ENCODE data around the gene SLC7A6OS.

Gene SLC7A6OS

DNA sequence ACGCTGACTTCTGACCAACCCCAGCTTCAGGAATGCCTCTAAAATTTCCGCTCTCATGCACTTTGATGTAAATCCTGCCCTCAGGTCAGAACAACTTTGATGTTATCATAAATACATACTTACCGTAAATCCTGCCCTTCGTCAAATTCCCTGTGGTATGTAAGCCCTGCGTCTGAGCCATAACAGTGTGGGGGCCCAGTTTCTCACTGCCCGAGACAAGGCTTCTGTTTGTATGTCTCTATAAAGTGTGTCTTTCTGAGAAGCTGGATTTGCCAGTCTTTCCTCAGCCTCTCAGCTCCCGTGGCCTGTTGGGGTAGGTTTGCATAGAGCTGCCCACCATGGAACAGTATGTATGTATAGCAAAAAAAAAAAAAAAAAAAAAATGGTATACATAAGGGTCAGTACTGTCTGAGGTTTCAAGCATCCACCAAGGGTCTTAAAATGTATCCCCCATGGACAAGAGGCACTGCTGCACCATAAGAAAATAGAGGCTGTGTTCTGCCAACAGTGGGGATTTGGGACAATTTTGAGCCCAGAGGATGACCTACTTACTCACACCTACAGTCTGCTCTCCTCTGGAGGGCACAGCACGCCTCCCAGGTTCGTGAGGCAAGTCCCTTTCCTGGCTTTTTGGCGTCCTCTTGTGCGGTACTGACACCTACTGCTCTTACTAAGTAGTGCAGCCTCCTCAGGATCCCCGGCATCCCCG is 17.6 kb upstream of the SLC7A6OS start (continued):
- TF ChIP-seq, protein P1, sequence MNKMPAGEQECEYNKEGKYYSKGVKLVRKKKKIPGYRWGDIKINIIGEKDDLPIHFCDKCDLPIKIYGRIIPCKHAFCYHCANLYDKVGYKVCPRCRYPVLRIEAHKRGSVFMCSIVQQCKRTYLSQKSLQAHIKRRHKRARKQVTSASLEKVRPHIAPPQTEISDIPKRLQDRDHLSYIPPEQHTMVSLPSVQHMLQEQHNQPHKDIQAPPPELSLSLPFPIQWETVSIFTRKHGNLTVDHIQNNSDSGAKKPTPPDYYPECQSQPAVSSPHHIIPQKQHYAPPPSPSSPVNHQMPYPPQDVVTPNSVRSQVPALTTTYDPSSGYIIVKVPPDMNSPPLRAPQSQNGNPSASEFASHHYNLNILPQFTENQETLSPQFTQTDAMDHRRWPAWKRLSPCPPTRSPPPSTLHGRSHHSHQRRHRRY (tag by site-specific recombination; IDR thresholded peaks at IDR 0.05): no peak
- no peak for TF ChIP-seq ZNF571 (tag by site-specific recombination; IDR thresholded peaks at IDR 0.05)
- no peak for TF ChIP-seq KLF16 (tag by site-specific recombination; IDR thresholded peaks at IDR 0.05)
- TF ChIP-seq, protein P2, sequence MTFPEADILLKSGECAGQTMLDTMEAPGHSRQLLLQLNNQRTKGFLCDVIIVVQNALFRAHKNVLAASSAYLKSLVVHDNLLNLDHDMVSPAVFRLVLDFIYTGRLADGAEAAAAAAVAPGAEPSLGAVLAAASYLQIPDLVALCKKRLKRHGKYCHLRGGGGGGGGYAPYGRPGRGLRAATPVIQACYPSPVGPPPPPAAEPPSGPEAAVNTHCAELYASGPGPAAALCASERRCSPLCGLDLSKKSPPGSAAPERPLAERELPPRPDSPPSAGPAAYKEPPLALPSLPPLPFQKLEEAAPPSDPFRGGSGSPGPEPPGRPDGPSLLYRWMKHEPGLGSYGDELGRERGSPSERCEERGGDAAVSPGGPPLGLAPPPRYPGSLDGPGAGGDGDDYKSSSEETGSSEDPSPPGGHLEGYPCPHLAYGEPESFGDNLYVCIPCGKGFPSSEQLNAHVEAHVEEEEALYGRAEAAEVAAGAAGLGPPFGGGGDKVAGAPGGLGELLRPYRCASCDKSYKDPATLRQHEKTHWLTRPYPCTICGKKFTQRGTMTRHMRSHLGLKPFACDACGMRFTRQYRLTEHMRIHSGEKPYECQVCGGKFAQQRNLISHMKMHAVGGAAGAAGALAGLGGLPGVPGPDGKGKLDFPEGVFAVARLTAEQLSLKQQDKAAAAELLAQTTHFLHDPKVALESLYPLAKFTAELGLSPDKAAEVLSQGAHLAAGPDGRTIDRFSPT (tag by site-specific recombination; IDR thresholded peaks at IDR 0.05): no peak
- no peak for TF ChIP-seq ZNF610 (tag by site-specific recombination; IDR thresholded peaks at IDR 0.05; ENCODE audit: borderline replicate concordance)
- no peak; the same call in 1 of the 2 replicates for TF ChIP-seq ZFP37 (tag by site-specific recombination; IDR thresholded peaks at IDR 0.05)
- TF ChIP-seq FEZF1 (tag by site-specific recombination; IDR thresholded peaks at IDR 0.05): peak; percentile 43; the same call in 1 of the 2 replicates
- TF ChIP-seq ZNF2 (tag by site-specific recombination; IDR thresholded peaks at IDR 0.05): no peak
- no peak for TF ChIP-seq ZNF416 (tag by site-specific recombination; IDR thresholded peaks at IDR 0.05)
- TF ChIP-seq RBAK (tag by site-specific recombination; IDR thresholded peaks at IDR 0.05): no peak
- no peak for TF ChIP-seq ZNF302 (tag by site-specific recombination; IDR thresholded peaks at IDR 0.05; ENCODE audit: low read depth)
- TF ChIP-seq BCL11B (tag by site-specific recombination; IDR thresholded peaks at IDR 0.05; ENCODE audit: low read depth): no peak
- TF ChIP-seq, protein P3, sequence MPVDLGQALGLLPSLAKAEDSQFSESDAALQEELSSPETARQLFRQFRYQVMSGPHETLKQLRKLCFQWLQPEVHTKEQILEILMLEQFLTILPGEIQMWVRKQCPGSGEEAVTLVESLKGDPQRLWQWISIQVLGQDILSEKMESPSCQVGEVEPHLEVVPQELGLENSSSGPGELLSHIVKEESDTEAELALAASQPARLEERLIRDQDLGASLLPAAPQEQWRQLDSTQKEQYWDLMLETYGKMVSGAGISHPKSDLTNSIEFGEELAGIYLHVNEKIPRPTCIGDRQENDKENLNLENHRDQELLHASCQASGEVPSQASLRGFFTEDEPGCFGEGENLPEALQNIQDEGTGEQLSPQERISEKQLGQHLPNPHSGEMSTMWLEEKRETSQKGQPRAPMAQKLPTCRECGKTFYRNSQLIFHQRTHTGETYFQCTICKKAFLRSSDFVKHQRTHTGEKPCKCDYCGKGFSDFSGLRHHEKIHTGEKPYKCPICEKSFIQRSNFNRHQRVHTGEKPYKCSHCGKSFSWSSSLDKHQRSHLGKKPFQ (tag by site-specific recombination; IDR thresholded peaks at IDR 0.05): peak; percentile 48; the same call in 1 of the 2 replicates
- TF ChIP-seq TRIM28 (IDR thresholded peaks at IDR 0.05; ENCODE audit: borderline replicate concordance, low read length): no peak; the same call in 1 of the 2 replicates
- no peak for TF ChIP-seq ZNF133 (tag by site-specific recombination; IDR thresholded peaks at IDR 0.05)
- no peak for TF ChIP-seq ZFP3 (tag by site-specific recombination; IDR thresholded peaks at IDR 0.05; ENCODE audit: low read depth)
- TF ChIP-seq ZNF366 (tag by site-specific recombination; conservative IDR thresholded peaks at IDR 0.05): no peak
- TF ChIP-seq HOXA7 (CRISPR knock-in tag; IDR thresholded peaks at IDR 0.05; ENCODE audit: borderline replicate concordance): no peak
- peak; percentile 95 for TF ChIP-seq ZNF654 (tag by site-specific recombination; IDR thresholded peaks at IDR 0.05; ENCODE audit: low read depth)
- TF ChIP-seq ZNF175 (tag by site-specific recombination; IDR thresholded peaks at IDR 0.05): no peak
- TF ChIP-seq ZNF501 (tag by site-specific recombination; IDR thresholded peaks at IDR 0.05): no peak
- TF ChIP-seq MYNN (tag by site-specific recombination; IDR thresholded peaks at IDR 0.05; ENCODE audit: borderline replicate concordance): no peak
- no peak for TF ChIP-seq SCRT1 (tag by site-specific recombination; IDR thresholded peaks at IDR 0.05; ENCODE audit: borderline replicate concordance)
- no peak for TF ChIP-seq ZNF426 (tag by site-specific recombination; IDR thresholded peaks at IDR 0.05)
- TF ChIP-seq ZFP41 (tag by site-specific recombination; IDR thresholded peaks at IDR 0.05; ENCODE audit: borderline replicate concordance): no peak
- TF ChIP-seq HOXD13 (CRISPR knock-in tag; IDR thresholded peaks at IDR 0.05; ENCODE audit: borderline replicate concordance): no peak
- no peak for TF ChIP-seq ZNF140 (tag by site-specific recombination; IDR thresholded peaks at IDR 0.05)
- TF ChIP-seq SCRT2 (tag by site-specific recombination; IDR thresholded peaks at IDR 0.05): no peak
- TF ChIP-seq ZNF223 (tag by site-specific recombination; IDR thresholded peaks at IDR 0.05): no peak
- TF ChIP-seq ZNF670 (tag by site-specific recombination; IDR thresholded peaks at IDR 0.05; ENCODE audit: low read depth): no peak
- no peak for TF ChIP-seq ZNF707 (tag by site-specific recombination; IDR thresholded peaks at IDR 0.05)
- no peak for TF ChIP-seq ZNF549 (tag by site-specific recombination; IDR thresholded peaks at IDR 0.05)
- TF ChIP-seq ZNF311 (tag by site-specific recombination; IDR thresholded peaks at IDR 0.05; ENCODE audit: borderline replicate concordance): no peak
- TF ChIP-seq ZNF837 (tag by site-specific recombination; IDR thresholded peaks at IDR 0.05): no peak
- TF ChIP-seq ZNF701 (tag by site-specific recombination; IDR thresholded peaks at IDR 0.05): no peak
- no peak for TF ChIP-seq SALL2 (tag by site-specific recombination; IDR thresholded peaks at IDR 0.05; ENCODE audit: borderline replicate concordance)
- TF ChIP-seq, protein P4, sequence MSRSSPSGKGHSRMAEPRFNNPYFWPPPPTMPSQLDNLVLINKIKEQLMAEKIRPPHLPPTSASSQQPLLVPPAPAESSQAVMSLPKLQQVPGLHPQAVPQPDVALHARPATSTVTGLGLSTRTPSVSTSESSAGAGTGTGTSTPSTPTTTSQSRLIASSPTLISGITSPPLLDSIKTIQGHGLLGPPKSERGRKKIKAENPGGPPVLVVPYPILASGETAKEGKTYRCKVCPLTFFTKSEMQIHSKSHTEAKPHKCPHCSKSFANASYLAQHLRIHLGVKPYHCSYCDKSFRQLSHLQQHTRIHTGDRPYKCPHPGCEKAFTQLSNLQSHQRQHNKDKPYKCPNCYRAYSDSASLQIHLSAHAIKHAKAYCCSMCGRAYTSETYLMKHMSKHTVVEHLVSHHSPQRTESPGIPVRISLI (tag by site-specific recombination; IDR thresholded peaks at IDR 0.05): peak; percentile 81
- TF ChIP-seq ZNF530 (tag by site-specific recombination; IDR thresholded peaks at IDR 0.05; ENCODE audit: low read depth): no peak

Measured in HEK293 (cell line).